ENCODE results near the gene LRRFIP2.
"Not testable (repeated sequence)": the region's sequence is repeated elsewhere in the genome, so short reads cannot be mapped to it uniquely, and the experiment has no call there.

Gene LRRFIP2

GRCh38 chr3:37208008-37208407 is 33.6 kb upstream of the LRRFIP2 start:
- not testable (repeated sequence) for H3K27ac ChIP-seq (ENCODE audit: low read depth, low read length); H3K9ac ChIP-seq (ENCODE audit: low read length); H3K36me3 ChIP-seq (ENCODE audit: control insufficient read depth, insufficient read depth, low read length); H3K4me1 ChIP-seq (ENCODE audit: control insufficient read depth, insufficient read depth, low read length); H3K27me3 ChIP-seq (ENCODE audit: control insufficient read depth, insufficient read depth, low read length); H3K4me3 ChIP-seq (ENCODE audit: low read length)

- H3K36me3 ChIP-seq (ENCODE audit: control insufficient read depth, insufficient read depth, low read length); H3K27me3 ChIP-seq (ENCODE audit: control insufficient read depth, insufficient read depth, low read length); H3K27ac ChIP-seq (ENCODE audit: low read depth, low read length); H3K9ac ChIP-seq (ENCODE audit: low read length); H3K4me3 ChIP-seq (ENCODE audit: low read length); H3K4me1 ChIP-seq (ENCODE audit: control insufficient read depth, insufficient read depth, low read length): not testable (repeated sequence)
These were observed 31.7 kb upstream of the LRRFIP2 start for GRCh38 chr3:37206041-37206440.

DNA sequence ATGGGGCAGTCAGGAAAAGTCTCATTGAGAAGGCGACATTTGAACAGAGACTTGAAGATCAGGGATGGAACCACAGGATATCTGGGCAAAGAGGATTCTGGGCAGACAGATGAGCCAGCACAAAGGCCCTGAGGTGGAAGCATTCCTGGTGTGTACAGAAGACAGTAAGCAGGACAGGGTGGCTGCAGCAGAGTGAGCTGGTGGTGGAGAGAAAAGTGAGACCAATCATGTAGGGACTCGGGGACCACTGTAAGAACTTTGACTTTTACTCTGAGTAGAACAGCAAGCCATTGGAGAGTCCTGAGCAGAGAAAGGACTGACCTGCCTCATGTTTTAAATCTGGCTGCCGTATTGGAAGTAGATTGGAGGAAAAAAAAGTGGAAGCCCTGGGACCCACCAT is 29.9 kb upstream of the LRRFIP2 start:
- H3K9ac ChIP-seq (ENCODE audit: low read length) = no peak overlapping the region
- H3K4me1 ChIP-seq (ENCODE audit: control insufficient read depth, insufficient read depth, low read length) = no peaks in the 10 kb centered on the region
- no peaks in the 10 kb centered on the region for H3K27me3 ChIP-seq (ENCODE audit: control insufficient read depth, insufficient read depth, low read length)
- H3K36me3 ChIP-seq (ENCODE audit: control insufficient read depth, insufficient read depth, low read length) = no peaks in the 10 kb centered on the region
- no peak overlapping the region for H3K27ac ChIP-seq (ENCODE audit: low read depth, low read length)
- no peak overlapping the region for H3K4me3 ChIP-seq (ENCODE audit: low read length)

- H3K9ac ChIP-seq (ENCODE audit: low read length) = no peak overlapping the region
- H3K27ac ChIP-seq (ENCODE audit: low read depth, low read length) = no peak overlapping the region
- H3K4me3 ChIP-seq (ENCODE audit: low read length) = no peak overlapping the region
- H3K4me1 ChIP-seq (ENCODE audit: control insufficient read depth, insufficient read depth, low read length) = no peaks in the 10 kb centered on the region
- H3K27me3 ChIP-seq (ENCODE audit: control insufficient read depth, insufficient read depth, low read length) = no peaks in the 10 kb centered on the region
- no peaks in the 10 kb centered on the region for H3K36me3 ChIP-seq (ENCODE audit: control insufficient read depth, insufficient read depth, low read length)
These were observed 27.7 kb upstream of the LRRFIP2 start for GRCh38 chr3:37202035-37202434.

GRCh38 chr3:37200141-37200540 is 25.8 kb upstream of the LRRFIP2 start:
- Histone ChIP-seq H3K4me3 (ENCODE audit: low read length) (no peak overlapping the region), H3K27me3 (ENCODE audit: control insufficient read depth, insufficient read depth, low read length) (no peaks in the 10 kb centered on the region), H3K36me3 (ENCODE audit: control insufficient read depth, insufficient read depth, low read length) (no peaks in the 10 kb centered on the region), H3K4me1 (ENCODE audit: control insufficient read depth, insufficient read depth, low read length) (no peaks in the 10 kb centered on the region), H3K27ac (ENCODE audit: low read depth, low read length) (no peak overlapping the region), H3K9ac (ENCODE audit: low read length) (no peak overlapping the region)

GRCh38 chr3:37198996-37199395 is 24.6 kb upstream of the LRRFIP2 start:
- Histone ChIP-seq H3K27me3 (ENCODE audit: control insufficient read depth, insufficient read depth, low read length) (no peaks in the 10 kb centered on the region), H3K9ac (ENCODE audit: low read length) (no peak overlapping the region), H3K27ac (ENCODE audit: low read depth, low read length) (no peak overlapping the region), H3K4me1 (ENCODE audit: control insufficient read depth, insufficient read depth, low read length) (no peaks in the 10 kb centered on the region), H3K4me3 (ENCODE audit: low read length) (no peak overlapping the region), H3K36me3 (ENCODE audit: control insufficient read depth, insufficient read depth, low read length) (no peaks in the 10 kb centered on the region)

DNA sequence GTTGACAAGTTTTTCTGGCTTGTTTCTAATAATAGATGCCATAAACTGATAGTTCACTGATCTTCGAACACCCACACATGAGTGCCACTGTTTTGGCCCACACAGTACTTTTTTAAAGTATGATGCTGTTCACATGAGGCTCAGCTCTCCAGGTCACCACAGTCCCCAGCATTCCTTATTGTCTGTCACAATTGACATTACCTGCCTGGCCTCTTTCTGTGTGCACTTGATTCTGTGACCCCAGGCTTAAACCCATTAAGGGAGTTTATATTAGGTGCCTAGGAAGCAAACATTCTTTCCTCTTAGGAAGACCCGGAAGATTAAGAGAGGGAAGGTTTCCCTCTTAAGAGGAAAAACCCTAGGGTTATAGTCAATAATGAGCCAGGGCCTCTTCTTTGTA is 24.2 kb upstream of the LRRFIP2 start:
- Histone ChIP-seq H3K27me3 (ENCODE audit: control insufficient read depth, insufficient read depth, low read length) (no peaks in the 10 kb centered on the region), H3K4me3 (ENCODE audit: low read length) (no peak overlapping the region), H3K9ac (ENCODE audit: low read length) (no peak overlapping the region), H3K27ac (ENCODE audit: low read depth, low read length) (no peak overlapping the region), H3K4me1 (ENCODE audit: control insufficient read depth, insufficient read depth, low read length) (no peaks in the 10 kb centered on the region), H3K36me3 (ENCODE audit: control insufficient read depth, insufficient read depth, low read length) (no peaks in the 10 kb centered on the region)

DNA sequence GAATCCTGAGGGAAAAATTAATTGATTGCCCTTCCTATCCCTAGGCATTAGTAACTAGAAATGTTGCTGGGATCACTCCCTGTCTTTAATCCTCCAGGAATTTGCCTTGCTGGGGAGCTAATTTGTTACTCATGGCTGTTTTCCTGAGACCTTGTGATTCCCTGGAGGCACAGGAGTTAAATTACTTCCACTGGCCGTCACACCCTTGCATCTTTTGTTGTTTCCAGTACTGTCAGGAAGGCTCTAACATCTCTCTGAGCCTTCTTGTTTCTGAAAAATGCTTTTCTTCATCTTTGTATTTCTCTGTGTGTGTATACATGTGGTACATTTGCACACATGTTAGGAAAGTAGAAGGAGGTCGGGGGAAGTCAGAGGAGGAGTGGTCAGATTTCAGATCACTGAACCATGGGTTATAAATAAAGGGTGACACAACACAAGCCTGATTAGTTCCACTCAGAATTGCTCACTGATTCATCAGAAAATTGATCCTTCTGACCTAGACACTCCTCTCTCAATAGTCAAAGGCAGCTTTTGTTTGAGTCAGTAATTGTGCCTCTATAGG is 23.5 kb upstream of the LRRFIP2 start:
- Histone ChIP-seq H3K27ac (ENCODE audit: low read depth, low read length) (no peak overlapping the region), H3K27me3 (ENCODE audit: control insufficient read depth, insufficient read depth, low read length) (no peaks in the 10 kb centered on the region), H3K4me1 (ENCODE audit: control insufficient read depth, insufficient read depth, low read length) (no peaks in the 10 kb centered on the region), H3K4me3 (ENCODE audit: low read length) (no peak overlapping the region), H3K36me3 (ENCODE audit: control insufficient read depth, insufficient read depth, low read length) (no peaks in the 10 kb centered on the region), H3K9ac (ENCODE audit: low read length) (no peak overlapping the region)

DNA sequence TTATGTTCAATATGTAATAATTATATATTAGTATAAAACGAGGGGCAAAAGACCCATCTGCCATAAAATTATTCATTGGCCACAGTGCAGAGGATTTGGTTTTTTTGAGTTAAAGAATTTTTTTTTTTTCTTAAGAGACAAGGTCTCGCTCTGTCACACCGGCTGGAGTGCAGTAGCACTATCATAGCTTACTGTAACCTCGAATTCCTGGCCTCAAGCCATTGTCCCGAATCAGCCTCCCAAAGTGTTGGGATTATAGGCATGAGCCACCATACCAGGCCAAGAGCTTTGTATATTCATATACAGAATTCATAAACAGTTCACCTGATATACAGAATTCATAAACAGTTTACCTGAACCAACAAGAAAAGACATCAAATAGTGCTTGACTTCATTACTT is 20.2 kb upstream of the LRRFIP2 start:
- H3K36me3 ChIP-seq (ENCODE audit: control insufficient read depth, insufficient read depth, low read length) = no peaks in the 10 kb centered on the region

DNA sequence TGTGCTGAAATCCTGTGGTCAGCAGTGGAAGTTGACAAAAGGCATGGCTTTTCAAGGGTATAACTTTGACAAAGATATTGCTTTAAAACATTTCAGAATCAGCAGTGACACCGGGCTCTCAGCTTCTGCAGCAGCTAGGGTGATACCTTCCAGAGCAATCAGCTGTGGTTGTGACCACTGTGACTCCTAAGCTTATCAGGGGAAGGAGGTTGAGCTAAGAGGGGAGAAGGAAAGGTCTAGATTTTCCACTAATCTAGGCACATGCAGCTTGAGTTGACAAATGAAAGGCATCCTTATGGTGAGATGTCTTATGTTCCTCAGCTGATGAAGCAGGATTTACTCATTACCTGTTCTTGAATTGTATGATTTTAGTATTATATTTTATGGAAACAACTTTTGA is 16.3 kb upstream of the LRRFIP2 start:
- Histone ChIP-seq H3K27ac (ENCODE audit: low read depth, low read length) (no peak overlapping the region), H3K27me3 (ENCODE audit: control insufficient read depth, insufficient read depth, low read length) (no peaks in the 10 kb centered on the region), H3K4me1 (ENCODE audit: control insufficient read depth, insufficient read depth, low read length) (no peaks in the 10 kb centered on the region)

More for the DNA sequence above, 20.2 kb upstream of the LRRFIP2 start:
- no peaks in the 10 kb centered on the region for H3K27me3 ChIP-seq (ENCODE audit: control insufficient read depth, insufficient read depth, low read length)
- no peaks in the 10 kb centered on the region for H3K4me1 ChIP-seq (ENCODE audit: control insufficient read depth, insufficient read depth, low read length)
- no peak overlapping the region for H3K4me3 ChIP-seq (ENCODE audit: low read length)
- no peak overlapping the region for H3K27ac ChIP-seq (ENCODE audit: low read depth, low read length)
- no peak overlapping the region for H3K9ac ChIP-seq (ENCODE audit: low read length)

DNA sequence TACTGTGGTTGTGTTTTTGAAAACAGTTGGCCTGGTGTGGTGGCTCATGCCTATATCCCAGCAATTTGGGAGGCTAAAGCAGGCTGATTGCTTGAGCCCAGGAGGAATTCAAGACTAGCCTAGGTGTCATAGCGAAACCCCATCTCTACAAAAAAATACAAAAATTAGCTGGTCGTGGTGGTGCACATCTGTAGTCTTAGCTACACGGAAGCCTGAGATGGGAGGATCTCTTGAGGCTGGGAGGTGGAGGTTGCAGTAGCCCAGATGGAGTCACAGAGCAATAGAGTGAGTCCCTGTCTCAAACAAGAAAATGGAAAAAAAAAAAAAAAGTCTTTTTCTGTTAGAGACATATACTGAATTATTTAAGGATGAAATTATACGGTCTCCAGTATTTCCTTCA is 14.7 kb upstream of the LRRFIP2 start:
- H3K27me3 ChIP-seq (ENCODE audit: control insufficient read depth, insufficient read depth, low read length) = no peaks in the 10 kb centered on the region
- peaks cover 3% of the 10 kb centered on the region for H3K4me1 ChIP-seq (ENCODE audit: control insufficient read depth, insufficient read depth, low read length)
- H3K4me3 ChIP-seq (ENCODE audit: low read length) = no peak overlapping the region
- H3K9ac ChIP-seq (ENCODE audit: low read length) = no peak overlapping the region
- H3K36me3 ChIP-seq (ENCODE audit: control insufficient read depth, insufficient read depth, low read length) = no peaks in the 10 kb centered on the region
- H3K27ac ChIP-seq (ENCODE audit: low read depth, low read length) = no peak overlapping the region

More for the DNA sequence above, 16.3 kb upstream of the LRRFIP2 start:
- Histone ChIP-seq H3K36me3 (ENCODE audit: control insufficient read depth, insufficient read depth, low read length) (no peaks in the 10 kb centered on the region), H3K4me3 (ENCODE audit: low read length) (no peak overlapping the region), H3K9ac (ENCODE audit: low read length) (no peak overlapping the region)

DNA sequence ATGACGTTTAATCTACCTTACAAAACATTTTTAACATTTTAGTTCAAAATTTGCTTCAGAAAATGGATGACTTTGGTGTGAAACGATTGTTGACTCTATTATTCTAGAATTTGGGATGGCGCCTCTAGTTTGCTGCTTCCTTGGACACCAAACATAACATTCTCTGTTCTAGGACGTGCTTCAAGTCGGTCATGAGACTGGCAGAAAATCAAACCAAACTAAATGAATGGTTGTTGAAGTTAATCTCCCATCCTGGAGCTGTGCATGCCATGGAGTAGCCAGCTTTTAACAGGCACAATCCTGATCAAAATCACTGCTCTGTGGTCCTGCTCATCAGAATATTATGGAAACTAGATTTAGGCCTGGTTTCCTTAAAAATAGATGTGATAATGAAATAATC is 9.6 kb upstream of the LRRFIP2 start:
- Histone ChIP-seq H3K4me3 (ENCODE audit: low read length) (no peak overlapping the region), H3K4me1 (ENCODE audit: control insufficient read depth, insufficient read depth, low read length) (peaks cover 13% of the 10 kb centered on the region), H3K36me3 (ENCODE audit: control insufficient read depth, insufficient read depth, low read length) (no peaks in the 10 kb centered on the region), H3K27me3 (ENCODE audit: control insufficient read depth, insufficient read depth, low read length) (no peaks in the 10 kb centered on the region), H3K9ac (ENCODE audit: low read length) (no peak overlapping the region), H3K27ac (ENCODE audit: low read depth, low read length) (peak overlapping the region; percentile 71)

DNA sequence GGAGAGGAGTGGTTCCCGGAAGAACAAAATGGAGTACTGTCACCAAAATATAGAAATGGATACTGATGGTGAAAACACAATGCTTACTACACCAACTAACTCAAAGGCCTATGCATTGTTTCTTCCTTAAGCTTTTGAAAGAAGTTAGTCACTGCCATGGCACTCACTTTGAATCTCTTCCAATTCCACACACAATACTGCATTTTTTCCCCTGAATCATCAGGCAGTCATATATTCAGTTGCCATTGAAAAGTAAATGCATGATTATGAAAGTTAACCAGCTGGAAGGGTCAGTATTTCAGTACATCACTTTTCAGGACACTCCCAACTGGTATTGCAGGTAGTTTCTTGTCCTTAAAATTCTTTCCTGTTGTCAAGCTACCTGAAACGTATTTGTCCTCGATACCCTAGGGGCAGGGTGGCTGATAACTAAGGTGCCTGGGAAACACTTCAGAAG is 9.0 kb upstream of the LRRFIP2 start:
- Histone ChIP-seq H3K4me1 (ENCODE audit: control insufficient read depth, insufficient read depth, low read length) (peaks cover 13% of the 10 kb centered on the region), H3K27me3 (ENCODE audit: control insufficient read depth, insufficient read depth, low read length) (no peaks in the 10 kb centered on the region), H3K36me3 (ENCODE audit: control insufficient read depth, insufficient read depth, low read length) (no peaks in the 10 kb centered on the region), H3K9ac (ENCODE audit: low read length) (no peak overlapping the region), H3K27ac (ENCODE audit: low read depth, low read length) (peak overlapping the region; percentile 71), H3K4me3 (ENCODE audit: low read length) (no peak overlapping the region)
